OCI-LY7 (cell line): ENCODE data around the gene TMEM225B. TPM values are rescaled to one million over a fixed set of nuclear protein-coding genes. Genes with fewer than 3 reads are reported as not detected.

ENCODE experiments used
- BruUV-seq: library from RNA; stranded (reverse); fragments of 400-500 nt; replicated peaks from 2 replicates; lab custom pipeline; 2021; lab: Mats Ljungman, UMichigan
- CTCF ChIA-PET: fragments of 300-600 bp; sonication (Branson Sonifier 250); formaldehyde crosslinking; loops from one replicate; lab custom pipeline; 2022; ENCODE audit warnings: antibody characterized with exemption; ENCODE audit not compliant: unreplicated experiment; lab: Charles Lee
- POLR2A ChIA-PET: fragments of 300-600 bp; sonication (Branson Sonifier 250); formaldehyde crosslinking; loops from one replicate; lab custom pipeline; 2022; ENCODE audit warnings: antibody characterized with exemption; lab: Charles Lee
- DNase-seq: peaks from one replicate; pipeline ENCODE4 v3.0.0-alpha.2; 2015; ENCODE audit warnings: low spot score
- H2AFZ ChIP-seq: fragments of 200-600 bp; sonication (generic), shearing (Covaris generic); 2 replicates; pipeline ENCODE4 v1.6.1; 2014; ENCODE audit warnings: mild to moderate bottlenecking, antibody characterized with exemption, low read length, moderate library complexity
- H3K27ac ChIP-seq: fragments of 200-600 bp; sonication (generic); 2 replicates; pipeline ENCODE4 v1.5.1; 2014; ENCODE audit warnings: mixed run types, low read depth, mild to moderate bottlenecking, moderate library complexity, low read length, inconsistent platforms; ENCODE audit not compliant: poor library complexity, severe bottlenecking
- H3K36me3 ChIP-seq: fragments of 200-600 bp; sonication (generic); 2 replicates; pipeline ENCODE4 v1.6.1; 2014; ENCODE audit warnings: mild to moderate bottlenecking, antibody characterized with exemption, low read length, moderate library complexity, mixed read lengths; ENCODE audit not compliant: insufficient read depth
- H3K4me1 ChIP-seq: fragments of 200-600 bp; sonication (generic); 2 replicates; pipeline ENCODE4 v1.5.1; 2014; ENCODE audit warnings: mild to moderate bottlenecking, low read length; ENCODE audit not compliant: insufficient read depth, poor library complexity, severe bottlenecking
- H3K4me2 ChIP-seq: fragments of 200-600 bp; sonication (generic); 2 replicates; pipeline ENCODE4 v1.6.1; 2014; ENCODE audit warnings: mild to moderate bottlenecking, low read length
- H3K4me3 ChIP-seq: fragments of 200-600 bp; sonication (generic); 2 replicates; pipeline ENCODE4 v1.5.1; 2014; ENCODE audit warnings: mild to moderate bottlenecking, low read depth, low read length; ENCODE audit not compliant: poor library complexity, severe bottlenecking
- H3K79me2 ChIP-seq: fragments of 200-600 bp; sonication (generic); 2 replicates; pipeline ENCODE4 v1.6.1; 2016; ENCODE audit warnings: low read depth, mild to moderate bottlenecking, low read length, moderate library complexity, mixed read lengths; ENCODE audit not compliant: insufficient read depth
- H3K9me2 ChIP-seq: fragments of 200-600 bp; sonication (generic); 2 replicates; pipeline ENCODE4 v1.6.1; 2016; ENCODE audit warnings: mild to moderate bottlenecking, low read length, mixed read lengths; ENCODE audit not compliant: insufficient read depth
- H3K9me3 ChIP-seq: fragments of 200-600 bp; sonication (generic); 2 replicates; pipeline ENCODE4 v1.6.1; 2014; ENCODE audit warnings: mild to moderate bottlenecking, mixed run types, low read length, mixed read lengths
- H4K20me1 ChIP-seq: fragments of 200-600 bp; sonication (generic); 2 replicates; pipeline ENCODE4 v1.6.1; 2014; ENCODE audit warnings: mild to moderate bottlenecking, antibody characterized with exemption, low read length, moderate library complexity, mixed read lengths; ENCODE audit not compliant: insufficient read depth
- EZH2phosphoT487 ChIP-seq: fragments of 200-600 bp; sonication (generic); IDR thresholded peaks from 2 replicates; pipeline ENCODE4 v1.6.1; 2018; ENCODE audit warnings: low read depth, borderline replicate concordance, mild to moderate bottlenecking, mixed run types, antibody characterized with exemption, low read length, moderate library complexity, mixed read lengths
- intact Hi-C: fragments of 100-400 bp; cut with micrococcal nuclease; formaldehyde crosslinking; loops from one replicate; pipeline ENCODE4 v1.10.0; 2022; ENCODE audit not compliant: unreplicated experiment
- total RNA-seq, 2 experiments: library from RNA; depleted of rRNA in 1 of 2; stranded (reverse); fragments of >200 nt in 1 of 2; shearing (Covaris generic) in 1 of 2; gene quantifications; 2 replicates each; pipeline ENCODE4 v1.2.3, GENCODE V29; 2014 to 2022
- TF ChIP-seq, protein P1 (sequence below): fragments of 200-600 bp; sonication (generic); conservative IDR thresholded peaks from 2 replicates; pipeline ENCODE4 v1.5.1; 2014; ENCODE audit warnings: mild to moderate bottlenecking, antibody characterized with exemption, low read length, moderate library complexity, mixed read lengths

Gene TMEM225B
- total RNA-seq, 2 experiments from 2014 or later: 2.4 TPM

DNA sequence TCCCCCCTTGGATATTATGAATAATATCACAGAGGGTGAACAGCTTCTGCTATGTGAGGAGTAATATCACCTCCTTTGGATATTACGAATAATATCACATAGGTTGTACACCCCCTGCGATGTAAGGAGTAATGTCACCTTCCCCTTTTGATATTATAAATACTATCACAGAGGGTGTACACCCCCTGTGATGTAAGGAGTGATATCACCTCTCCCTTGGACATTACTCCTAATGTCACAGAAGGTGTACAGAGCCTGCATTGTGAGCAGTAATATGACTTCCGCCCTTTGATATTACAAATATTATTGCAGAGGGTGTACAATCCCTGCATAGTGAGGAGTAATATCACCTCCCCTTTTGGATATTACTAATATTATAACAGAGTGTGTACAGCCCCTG is 9.2 kb upstream of the TMEM225B start:
- POLR2A ChIA-PET: no interaction called here
- no peak overlapping the region for H3K27ac ChIP-seq
- no peaks in the 10 kb centered on the region for H3K36me3 ChIP-seq
- no TSS peak for BruUV-seq
- no peak overlapping the region for H3K4me2 ChIP-seq
- no peaks in the 10 kb centered on the region for H3K9me2 ChIP-seq
- H3K9me3 ChIP-seq: no peaks in the 10 kb centered on the region
- CTCF ChIA-PET: no interaction called here
- H3K4me1 ChIP-seq: no peaks in the 10 kb centered on the region
- intact Hi-C loops: no loop called here
- H3K4me3 ChIP-seq: no peak overlapping the region
- TF ChIP-seq EZH2phosphoT487: no peak
- TF ChIP-seq, protein P1, sequence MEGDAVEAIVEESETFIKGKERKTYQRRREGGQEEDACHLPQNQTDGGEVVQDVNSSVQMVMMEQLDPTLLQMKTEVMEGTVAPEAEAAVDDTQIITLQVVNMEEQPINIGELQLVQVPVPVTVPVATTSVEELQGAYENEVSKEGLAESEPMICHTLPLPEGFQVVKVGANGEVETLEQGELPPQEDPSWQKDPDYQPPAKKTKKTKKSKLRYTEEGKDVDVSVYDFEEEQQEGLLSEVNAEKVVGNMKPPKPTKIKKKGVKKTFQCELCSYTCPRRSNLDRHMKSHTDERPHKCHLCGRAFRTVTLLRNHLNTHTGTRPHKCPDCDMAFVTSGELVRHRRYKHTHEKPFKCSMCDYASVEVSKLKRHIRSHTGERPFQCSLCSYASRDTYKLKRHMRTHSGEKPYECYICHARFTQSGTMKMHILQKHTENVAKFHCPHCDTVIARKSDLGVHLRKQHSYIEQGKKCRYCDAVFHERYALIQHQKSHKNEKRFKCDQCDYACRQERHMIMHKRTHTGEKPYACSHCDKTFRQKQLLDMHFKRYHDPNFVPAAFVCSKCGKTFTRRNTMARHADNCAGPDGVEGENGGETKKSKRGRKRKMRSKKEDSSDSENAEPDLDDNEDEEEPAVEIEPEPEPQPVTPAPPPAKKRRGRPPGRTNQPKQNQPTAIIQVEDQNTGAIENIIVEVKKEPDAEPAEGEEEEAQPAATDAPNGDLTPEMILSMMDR: no peak
- H3K79me2 ChIP-seq: no peaks in the 10 kb centered on the region
- H4K20me1 ChIP-seq: no peaks in the 10 kb centered on the region
- no peak for DNase-seq
- no peak overlapping the region for H2AFZ ChIP-seq

DNA sequence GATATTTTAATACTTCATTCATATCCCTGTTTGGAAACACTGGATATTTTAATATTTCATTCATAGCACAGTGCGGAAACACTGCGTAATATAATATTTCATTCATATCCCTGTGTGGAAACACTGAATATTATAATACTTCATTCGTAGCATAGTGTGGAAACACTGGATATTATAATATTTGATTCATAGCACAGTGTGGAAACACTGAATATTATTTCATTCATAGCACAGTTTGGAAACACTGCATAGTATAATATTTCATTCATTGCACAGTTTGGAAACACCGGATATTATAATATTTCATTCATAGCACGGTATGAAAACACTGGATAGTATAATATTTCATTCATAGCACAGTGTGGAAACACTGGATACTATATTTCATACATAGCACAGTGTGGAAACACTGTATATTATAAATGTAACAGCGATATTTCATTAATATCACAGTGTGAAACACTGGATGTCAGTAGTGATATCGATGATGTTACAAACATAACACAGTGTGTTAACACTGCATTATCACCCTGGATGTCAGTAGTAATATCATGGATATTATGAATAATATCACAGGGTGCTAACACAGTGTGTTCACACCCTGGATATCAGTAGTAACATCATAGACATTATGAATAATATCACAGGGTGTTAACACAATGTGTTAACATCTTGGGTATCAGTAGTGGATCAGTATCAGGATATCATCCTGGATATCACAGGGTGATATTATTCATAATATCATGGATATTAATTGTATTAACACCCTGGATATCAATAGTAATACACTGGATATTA is 2.9 kb upstream of the TMEM225B start:
- Histone ChIP-seq H3K4me2 (no peak overlapping the region), H2AFZ (no peak overlapping the region), H4K20me1 (no peaks in the 10 kb centered on the region), H3K36me3 (no peaks in the 10 kb centered on the region), H3K79me2 (no peaks in the 10 kb centered on the region), H3K9me2 (no peaks in the 10 kb centered on the region), H3K4me1 (no peaks in the 10 kb centered on the region), H3K4me3 (no peak overlapping the region), H3K27ac (no peak overlapping the region), H3K9me3 (no peaks in the 10 kb centered on the region)
- intact Hi-C loops: no loop called here
- DNase-seq: no peak
- ChIA-PET POLR2A (no interaction called here), CTCF (no interaction called here)
- no TSS peak for BruUV-seq
- TF ChIP-seq, protein P1: no peak
- no peak for TF ChIP-seq EZH2phosphoT487

DNA sequence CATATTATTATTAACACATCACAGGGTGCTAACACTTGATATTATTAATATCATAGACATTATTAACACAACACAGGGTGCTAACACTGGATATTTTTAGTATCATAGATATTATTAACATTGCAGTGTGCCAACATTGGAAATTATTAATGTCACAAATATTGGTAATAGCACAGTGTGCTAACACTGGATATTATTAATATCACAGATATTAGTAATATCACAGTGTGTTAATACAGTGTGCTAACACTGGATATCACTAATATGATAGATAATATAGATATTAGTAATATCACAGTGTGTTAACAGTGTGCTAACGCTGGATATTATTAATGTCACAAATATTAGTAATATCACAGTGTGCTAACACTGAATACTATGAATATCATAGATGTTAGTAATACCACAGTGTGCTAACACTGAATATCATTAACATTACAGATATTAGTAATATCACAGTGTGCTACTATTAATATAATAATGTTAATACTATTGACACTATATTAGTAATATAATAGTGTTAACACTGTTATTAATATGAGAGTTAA is 1.6 kb upstream of the TMEM225B start:
- H3K79me2 ChIP-seq: no peaks in the 10 kb centered on the region
- H3K4me3 ChIP-seq: no peak overlapping the region
- no peak overlapping the region for H3K4me2 ChIP-seq
- H3K36me3 ChIP-seq: no peaks in the 10 kb centered on the region
- H3K9me3 ChIP-seq: no peaks in the 10 kb centered on the region
- H3K4me1 ChIP-seq: no peaks in the 10 kb centered on the region
- H4K20me1 ChIP-seq: no peaks in the 10 kb centered on the region
- intact Hi-C loops: no loop called here
- DNase-seq: no peak
- ChIA-PET POLR2A (no interaction called here), CTCF (no interaction called here)
- no TSS peak for BruUV-seq
- H2AFZ ChIP-seq: no peak overlapping the region
- TF ChIP-seq, protein P1: no peak
- no peak for TF ChIP-seq EZH2phosphoT487
- no peak overlapping the region for H3K27ac ChIP-seq
- H3K9me2 ChIP-seq: no peaks in the 10 kb centered on the region
